GM21367 (cell line): ENCODE data around the gene PRRG4.
"Not testable (repeated sequence)": the region's sequence is repeated elsewhere in the genome, so short reads cannot be mapped to it uniquely, and the experiment has no call there.

Experiments
- ATAC-seq: cut with Tn5 transposase; IDR thresholded peaks from one replicate; pipeline ENCODE4 v1.9.1; 2021; ENCODE audit not compliant: unreplicated experiment

The PRRG4 gene

GRCh38 chr11:32884770-32885384 lies 55.1 kb downstream of the PRRG4 start:
- ATAC-seq, result no peak

GRCh38 chr11:32885556-32885955 lies 55.8 kb downstream of the PRRG4 start:
- no peak for ATAC-seq

- no peak for ATAC-seq
These were observed 56.5 kb downstream of the PRRG4 start for GRCh38 chr11:32886180-32886579.

GRCh38 chr11:32887707-32888383 lies 58.1 kb downstream of the PRRG4 start:
- ATAC-seq, result not testable (repeated sequence)

- not testable (repeated sequence) for ATAC-seq
These were observed 58.6 kb downstream of the PRRG4 start for GRCh38 chr11:32888384-32888710.

GRCh38 chr11:32888805-32889204 lies 59.1 kb downstream of the PRRG4 start:
- ATAC-seq, result no peak

- ATAC-seq, result no peak
These were observed 61.3 kb downstream of the PRRG4 start for GRCh38 chr11:32890843-32891656.

- peak; percentile 18 for ATAC-seq
These were observed 62.1 kb downstream of the PRRG4 start for GRCh38 chr11:32891657-32892354.

- peak; percentile 53 for ATAC-seq
These were observed 62.8 kb downstream of the PRRG4 start, which contains the start of gene QSER1 for GRCh38 chr11:32892355-32893092. QSER1 (plus strand) TSS chr11:32892811; CDS start chr11:32893126, 315 bp downstream.

GRCh38 chr11:32893093-32893342 lies 63.3 kb downstream of the PRRG4 start:
- no peak for ATAC-seq

GRCh38 chr11:32893343-32894148 lies 63.8 kb downstream of the PRRG4 start:
- ATAC-seq, result peak; percentile 25

- ATAC-seq, result no peak
These were observed 64.6 kb downstream of the PRRG4 start for GRCh38 chr11:32894149-32894827.

- no peak for ATAC-seq
These were observed 65.2 kb downstream of the PRRG4 start for GRCh38 chr11:32894921-32895320.

- ATAC-seq, result no peak
These were observed 65.7 kb downstream of the PRRG4 start for GRCh38 chr11:32895471-32895870.

- ATAC-seq, result no peak
These were observed 67.4 kb downstream of the PRRG4 start for GRCh38 chr11:32897103-32897502.

GRCh38 chr11:32899438-32899837 lies 69.7 kb downstream of the PRRG4 start:
- ATAC-seq, result peak; percentile 59

GRCh38 chr11:32902089-32902665 lies 72.5 kb downstream of the PRRG4 start:
- no peak for ATAC-seq

GRCh38 chr11:32905028-32905667 lies 75.4 kb downstream of the PRRG4 start:
- no peak for ATAC-seq
